Right lobe of liver (tissue), 4 donors: ENCODE results near the gene CAV1.

ENCODE experiments used
- CTCF ChIP-seq, 4 donors: fragments of 200-600 bp in 3 of 4; fragments of 450-650 bp in 1 of 4; IDR thresholded peaks; one replicate each; pipeline versions ENCODE4 v1.5.1 to v1.8.0; 2016 to 2022; ENCODE audit warnings: antibody characterized with exemption in 4 of 4, mild to moderate bottlenecking in 2 of 4
- POLR2A ChIP-seq: fragments of 450-650 bp; IDR thresholded peaks from one replicate; pipeline ENCODE4 v1.6.1; 2017; ENCODE audit warnings: antibody characterized with exemption, mild to moderate bottlenecking
- donor health status: DM: no; HTN: no; CAD: no.
- donor health status: DM: no; HTN: no; CAD: no.
- donor health status: DM: no; HTN: yes; CAD: no.

- TF ChIP-seq CTCF (IDR thresholded peaks at IDR 0.05) (no peak), POLR2A (no peak)
Observed at GRCh38 chr7:116557901-116558300, 33.1 kb downstream of the CAV1 start.
